Smooth muscle cell (in vitro differentiated cells): ENCODE results near the gene PRELP. TPM values are rescaled to one million over a fixed set of nuclear protein-coding genes. Genes with fewer than 3 reads are reported as not detected.

ENCODE experiments used
- DNase-seq: peaks from one replicate; lab custom pipeline; 2025; ENCODE audit not compliant: unreplicated experiment; lab: John Stamatoyannopoulos, UW
- H2AFZ ChIP-seq: fragments of 200-600 bp; sonication (generic); 2 replicates; pipeline ENCODE4 v1.6.0; 2016; ENCODE audit warnings: antibody characterized with exemption, low read depth, mild to moderate bottlenecking
- H3F3A ChIP-seq: fragments of 200-600 bp; sonication (generic); 2 replicates; pipeline ENCODE4 v1.6.0; 2017; ENCODE audit warnings: antibody characterized with exemption, low read depth
- H3K27ac ChIP-seq: fragments of 200-600 bp; sonication (generic); 2 replicates; pipeline ENCODE4 v1.5.1; 2016; ENCODE audit warnings: low read depth, mild to moderate bottlenecking
- H3K27me3 ChIP-seq: fragments of 200-600 bp; sonication (generic); 2 replicates; pipeline ENCODE4 v1.6.1; 2016; ENCODE audit warnings: low read depth, mild to moderate bottlenecking
- H3K36me3 ChIP-seq: fragments of 200-600 bp; sonication (generic); 2 replicates; pipeline ENCODE4 v1.5.1; 2016; ENCODE audit warnings: low read depth
- H3K4me1 ChIP-seq: fragments of 200-600 bp; sonication (generic); 2 replicates; pipeline ENCODE4 v1.5.1; 2016; ENCODE audit warnings: low read depth
- H3K4me2 ChIP-seq: fragments of 200-600 bp; sonication (generic); 2 replicates; pipeline ENCODE4 v1.6.0; 2016; ENCODE audit warnings: mild to moderate bottlenecking
- H3K4me3 ChIP-seq: fragments of 200-600 bp; sonication (generic); 2 replicates; pipeline ENCODE4 v1.5.1; 2016; ENCODE audit warnings: mild to moderate bottlenecking
- H3K79me2 ChIP-seq: fragments of 200-600 bp; sonication (generic); 2 replicates; pipeline ENCODE4 v1.6.0; 2016; ENCODE audit warnings: low read depth, mild to moderate bottlenecking
- H3K9ac ChIP-seq: fragments of 200-600 bp; sonication (generic); 2 replicates; pipeline ENCODE4 v1.6.0; 2016; ENCODE audit warnings: low read depth
- H3K9me3 ChIP-seq: fragments of 200-600 bp; sonication (generic); replicated peaks from 2 replicates; pipeline ENCODE4 v1.5.1; 2016; ENCODE audit warnings: low read depth
- H4K20me1 ChIP-seq: fragments of 200-600 bp; sonication (generic); 2 replicates; pipeline ENCODE4 v1.6.0; 2016; ENCODE audit warnings: low read depth
- WGBS: methylation state at CpG from one replicate; pipeline ENCODE4 v1.1.7; 2016; ENCODE audit warnings: low lambda C conversion rate; 5-methylcytosine and 5-hydroxymethylcytosine counted together
- polyA plus RNA-seq: library from polyadenylated mRNA; unstranded; fragments of >200 nt; fragmentation: Nextera tagmentation; extraction: Ambion mirVana; gene quantifications from 2 replicates; pipeline ENCODE4 v1.2.1, GENCODE V29; 2016
- total RNA-seq: library from RNA; depleted of rRNA; stranded (reverse); fragments of >200 nt; gene quantifications from 2 replicates; pipeline ENCODE4 v1.2.3, GENCODE V29; 2014
- TF ChIP-seq, protein P1 (sequence below): fragments of 200-600 bp; sonication (generic); IDR thresholded peaks from 2 replicates; pipeline ENCODE4 v1.5.1; 2017; ENCODE audit warnings: borderline replicate concordance, mild to moderate bottlenecking, antibody characterized with exemption; ENCODE audit not compliant: insufficient read depth, poor library complexity, severe bottlenecking

PRELP gene
- total and polyA plus RNA-seq, 2 experiments from 2014 or later: 0.04 to 2.1 TPM

GRCh38 chr1:203463469-203464062 lies 12.0 kb upstream of the PRELP start:
- Histone ChIP-seq H3K4me2 (peak overlapping the region; percentile 54), H3K4me1 (peaks cover 8% of the 10 kb centered on the region), H3K79me2 (no peaks in the 10 kb centered on the region), H3K9ac (peak overlapping the region; percentile 37), H3K36me3 (no peaks in the 10 kb centered on the region), H3K9me3 (no peaks in the 10 kb centered on the region), H2AFZ (peak overlapping the region; percentile 30), H4K20me1 (no peaks in the 10 kb centered on the region), H3F3A (peaks cover 12% of the 10 kb centered on the region), H3K4me3 (no peak overlapping the region), H3K27me3 (no peaks in the 10 kb centered on the region), H3K27ac (peak overlapping the region; percentile 91)
- 44% methylated on average over 7 of the region's 7 CpGs for WGBS
- DNase-seq: no peak
- TF ChIP-seq, protein P1, sequence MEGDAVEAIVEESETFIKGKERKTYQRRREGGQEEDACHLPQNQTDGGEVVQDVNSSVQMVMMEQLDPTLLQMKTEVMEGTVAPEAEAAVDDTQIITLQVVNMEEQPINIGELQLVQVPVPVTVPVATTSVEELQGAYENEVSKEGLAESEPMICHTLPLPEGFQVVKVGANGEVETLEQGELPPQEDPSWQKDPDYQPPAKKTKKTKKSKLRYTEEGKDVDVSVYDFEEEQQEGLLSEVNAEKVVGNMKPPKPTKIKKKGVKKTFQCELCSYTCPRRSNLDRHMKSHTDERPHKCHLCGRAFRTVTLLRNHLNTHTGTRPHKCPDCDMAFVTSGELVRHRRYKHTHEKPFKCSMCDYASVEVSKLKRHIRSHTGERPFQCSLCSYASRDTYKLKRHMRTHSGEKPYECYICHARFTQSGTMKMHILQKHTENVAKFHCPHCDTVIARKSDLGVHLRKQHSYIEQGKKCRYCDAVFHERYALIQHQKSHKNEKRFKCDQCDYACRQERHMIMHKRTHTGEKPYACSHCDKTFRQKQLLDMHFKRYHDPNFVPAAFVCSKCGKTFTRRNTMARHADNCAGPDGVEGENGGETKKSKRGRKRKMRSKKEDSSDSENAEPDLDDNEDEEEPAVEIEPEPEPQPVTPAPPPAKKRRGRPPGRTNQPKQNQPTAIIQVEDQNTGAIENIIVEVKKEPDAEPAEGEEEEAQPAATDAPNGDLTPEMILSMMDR: no peak

DNA sequence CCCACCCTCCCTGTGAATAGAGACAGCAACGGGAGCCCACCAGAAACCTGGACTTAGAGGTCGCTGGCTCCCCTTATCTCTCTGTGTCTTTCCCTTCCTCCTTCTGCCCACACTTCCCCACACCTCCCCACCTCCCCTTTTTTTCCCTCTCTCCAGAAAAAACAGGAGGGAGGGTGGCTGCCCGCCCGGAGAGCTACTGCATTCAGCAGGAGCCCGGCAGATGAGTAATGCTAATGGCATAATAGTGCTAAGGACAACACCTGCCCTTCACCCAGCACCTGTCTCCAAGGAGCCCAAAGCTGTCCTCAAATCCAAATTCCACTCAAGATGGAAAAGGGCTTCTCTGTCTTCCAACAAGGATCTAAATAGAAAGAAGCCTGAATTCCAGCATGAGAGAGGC lies 11.4 kb upstream of the PRELP start:
- TF ChIP-seq, protein P1: no peak
- Histone ChIP-seq H3K4me1 (peaks cover 8% of the 10 kb centered on the region), H3K79me2 (no peaks in the 10 kb centered on the region), H3K4me2 (peak overlapping the region; percentile 54), H2AFZ (no peak overlapping the region), H3K9me3 (no peaks in the 10 kb centered on the region), H4K20me1 (no peaks in the 10 kb centered on the region), H3K4me3 (no peak overlapping the region), H3K9ac (no peak overlapping the region), H3K36me3 (no peaks in the 10 kb centered on the region), H3K27me3 (no peaks in the 10 kb centered on the region), H3F3A (peaks cover 12% of the 10 kb centered on the region), H3K27ac (peak overlapping the region; percentile 91)
- no peak for DNase-seq
- WGBS: 29% methylated on average over 5 of the region's 5 CpGs

GRCh38 chr1:203464743-203465142 lies 10.9 kb upstream of the PRELP start:
- H3K79me2 ChIP-seq: no peaks in the 10 kb centered on the region
- no peaks in the 10 kb centered on the region for H4K20me1 ChIP-seq
- TF ChIP-seq, protein P1: no peak
- no peak overlapping the region for H3K4me3 ChIP-seq
- H3K4me2 ChIP-seq: no peak overlapping the region
- H3K9ac ChIP-seq: no peak overlapping the region
- H2AFZ ChIP-seq: no peak overlapping the region
- H3F3A ChIP-seq: peaks cover 12% of the 10 kb centered on the region
- H3K4me1 ChIP-seq: peaks cover 8% of the 10 kb centered on the region
- WGBS: 96% methylated on average over 3 of the region's 3 CpGs
- H3K27ac ChIP-seq: no peak overlapping the region
- H3K36me3 ChIP-seq: no peaks in the 10 kb centered on the region
- DNase-seq: no peak
- no peaks in the 10 kb centered on the region for H3K9me3 ChIP-seq
- H3K27me3 ChIP-seq: no peaks in the 10 kb centered on the region
